OCI-LY7 (cell line): ENCODE measurements around the gene C20orf173. TPM values are rescaled to one million over a fixed set of nuclear protein-coding genes. Genes with fewer than 3 reads are reported as not detected.
"Not testable (repeated sequence)": the region's sequence is repeated elsewhere in the genome, so short reads cannot be mapped to it uniquely, and the experiment has no call there.

ENCODE experiments used
- BruUV-seq: library from RNA; stranded (reverse); fragments of 400-500 nt; replicated peaks from 2 replicates; lab custom pipeline; 2021; lab: Mats Ljungman, UMichigan
- CTCF ChIA-PET: fragments of 300-600 bp; sonication (Branson Sonifier 250); formaldehyde crosslinking; loops from one replicate; lab custom pipeline; 2022; ENCODE audit warnings: antibody characterized with exemption; ENCODE audit not compliant: unreplicated experiment; lab: Charles Lee
- POLR2A ChIA-PET: fragments of 300-600 bp; sonication (Branson Sonifier 250); formaldehyde crosslinking; loops from one replicate; lab custom pipeline; 2022; ENCODE audit warnings: antibody characterized with exemption; lab: Charles Lee
- DNase-seq: peaks from one replicate; pipeline ENCODE4 v3.0.0-alpha.2; 2015; ENCODE audit warnings: low spot score
- H2AFZ ChIP-seq: fragments of 200-600 bp; sonication (generic), shearing (Covaris generic); 2 replicates; pipeline ENCODE4 v1.6.1; 2014; ENCODE audit warnings: mild to moderate bottlenecking, antibody characterized with exemption, low read length, moderate library complexity
- H3K27ac ChIP-seq: fragments of 200-600 bp; sonication (generic); 2 replicates; pipeline ENCODE4 v1.5.1; 2014; ENCODE audit warnings: mixed run types, low read depth, mild to moderate bottlenecking, moderate library complexity, low read length, inconsistent platforms; ENCODE audit not compliant: poor library complexity, severe bottlenecking
- H3K36me3 ChIP-seq: fragments of 200-600 bp; sonication (generic); 2 replicates; pipeline ENCODE4 v1.6.1; 2014; ENCODE audit warnings: mild to moderate bottlenecking, antibody characterized with exemption, low read length, moderate library complexity, mixed read lengths; ENCODE audit not compliant: insufficient read depth
- H3K4me1 ChIP-seq: fragments of 200-600 bp; sonication (generic); 2 replicates; pipeline ENCODE4 v1.5.1; 2014; ENCODE audit warnings: mild to moderate bottlenecking, low read length; ENCODE audit not compliant: insufficient read depth, poor library complexity, severe bottlenecking
- H3K4me2 ChIP-seq: fragments of 200-600 bp; sonication (generic); 2 replicates; pipeline ENCODE4 v1.6.1; 2014; ENCODE audit warnings: mild to moderate bottlenecking, low read length
- H3K4me3 ChIP-seq: fragments of 200-600 bp; sonication (generic); 2 replicates; pipeline ENCODE4 v1.5.1; 2014; ENCODE audit warnings: mild to moderate bottlenecking, low read depth, low read length; ENCODE audit not compliant: poor library complexity, severe bottlenecking
- H3K79me2 ChIP-seq: fragments of 200-600 bp; sonication (generic); 2 replicates; pipeline ENCODE4 v1.6.1; 2016; ENCODE audit warnings: low read depth, mild to moderate bottlenecking, low read length, moderate library complexity, mixed read lengths; ENCODE audit not compliant: insufficient read depth
- H3K9me2 ChIP-seq: fragments of 200-600 bp; sonication (generic); 2 replicates; pipeline ENCODE4 v1.6.1; 2016; ENCODE audit warnings: mild to moderate bottlenecking, low read length, mixed read lengths; ENCODE audit not compliant: insufficient read depth
- H3K9me3 ChIP-seq: fragments of 200-600 bp; sonication (generic); 2 replicates; pipeline ENCODE4 v1.6.1; 2014; ENCODE audit warnings: mild to moderate bottlenecking, mixed run types, low read length, mixed read lengths
- H4K20me1 ChIP-seq: fragments of 200-600 bp; sonication (generic); 2 replicates; pipeline ENCODE4 v1.6.1; 2014; ENCODE audit warnings: mild to moderate bottlenecking, antibody characterized with exemption, low read length, moderate library complexity, mixed read lengths; ENCODE audit not compliant: insufficient read depth
- CTCF ChIP-seq: fragments of 200-600 bp; sonication (generic); conservative IDR thresholded peaks from 2 replicates; pipeline ENCODE4 v1.5.1; 2014; ENCODE audit warnings: mild to moderate bottlenecking, antibody characterized with exemption, low read length, moderate library complexity, mixed read lengths
- EZH2phosphoT487 ChIP-seq: fragments of 200-600 bp; sonication (generic); IDR thresholded peaks from 2 replicates; pipeline ENCODE4 v1.6.1; 2018; ENCODE audit warnings: low read depth, borderline replicate concordance, mild to moderate bottlenecking, mixed run types, antibody characterized with exemption, low read length, moderate library complexity, mixed read lengths
- intact Hi-C: fragments of 100-400 bp; cut with micrococcal nuclease; formaldehyde crosslinking; loops from one replicate; pipeline ENCODE4 v1.10.0; 2022; ENCODE audit not compliant: unreplicated experiment
- total RNA-seq, 2 experiments: library from RNA; depleted of rRNA in 1 of 2; stranded (reverse); fragments of >200 nt in 1 of 2; shearing (Covaris generic) in 1 of 2; gene quantifications; 2 replicates each; pipeline ENCODE4 v1.2.3, GENCODE V29; 2014 to 2022

C20orf173 gene
- total RNA-seq, 2 experiments from 2014 or later = not detected

- H3K79me2 ChIP-seq = no peaks in the 10 kb centered on the region
- intact Hi-C loops = no loop called here
- BruUV-seq = no TSS peak
- H4K20me1 ChIP-seq = no peaks in the 10 kb centered on the region
- TF ChIP-seq EZH2phosphoT487 = no peak
- no peak for TF ChIP-seq CTCF
- H3K27ac ChIP-seq = no peak overlapping the region
- no peak overlapping the region for H3K4me2 ChIP-seq
- H3K9me3 ChIP-seq = no peaks in the 10 kb centered on the region
- POLR2A ChIA-PET = interaction anchor here (0.7 kb wide), 1 partner anchor 272 kb away, joined by 3 read pairs; no protein-coding TSS in a partner anchor
- peaks cover under 1% of the 10 kb centered on the region for H3K4me1 ChIP-seq
- CTCF ChIA-PET = no interaction called here
- no peak for DNase-seq
- H3K4me3 ChIP-seq = no peak overlapping the region
- no peak overlapping the region for H2AFZ ChIP-seq
- H3K36me3 ChIP-seq = peaks cover 64% of the 10 kb centered on the region
- H3K9me2 ChIP-seq = no peaks in the 10 kb centered on the region
Observed at GRCh38 chr20:35555951-35556645, 26.6 kb upstream of the C20orf173 start.

GRCh38 chr20:35555461-35555860 is 26.0 kb upstream of the C20orf173 start:
- H3K4me1 ChIP-seq, H3K4me3 ChIP-seq, CTCF ChIA-PET, DNase-seq, H3K4me2 ChIP-seq, BruUV-seq, H3K9me2 ChIP-seq, H3K9me3 ChIP-seq, H2AFZ ChIP-seq, H3K27ac ChIP-seq, H3K79me2 ChIP-seq, H4K20me1 ChIP-seq, intact Hi-C loops: not testable (repeated sequence)
- POLR2A ChIA-PET = interaction anchor here (0.5 to 0.7 kb wide), 2 partner anchors 92 to 272 kb away, joined by 3 read pairs; no protein-coding TSS in a partner anchor
- peaks cover 69% of the 10 kb centered on the region for H3K36me3 ChIP-seq

DNA sequence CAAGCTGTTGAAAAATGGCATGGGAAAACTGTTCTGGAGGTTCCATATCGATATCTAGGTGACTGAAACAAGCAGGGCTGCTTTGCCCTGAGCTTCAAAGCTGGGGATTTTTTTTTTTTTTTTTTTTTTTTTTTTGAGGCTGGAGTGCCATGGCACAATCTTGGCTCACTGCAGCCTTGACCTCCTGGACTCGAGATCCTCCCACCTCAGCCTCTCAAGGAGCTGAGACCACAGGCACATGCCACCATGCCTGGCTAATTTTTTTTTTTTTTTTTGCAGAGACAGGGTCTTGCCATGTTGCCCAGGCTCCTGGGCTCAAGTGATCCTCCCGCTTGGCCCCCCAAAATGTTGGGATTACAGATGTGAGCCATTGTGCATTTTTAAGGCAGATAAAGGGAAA is 23.5 kb upstream of the C20orf173 start:
- no peaks in the 10 kb centered on the region for H3K9me2 ChIP-seq
- no peaks in the 10 kb centered on the region for H3K79me2 ChIP-seq
- H3K4me3 ChIP-seq = no peak overlapping the region
- no peak for TF ChIP-seq EZH2phosphoT487
- TF ChIP-seq CTCF = no peak
- no peak for DNase-seq
- no peaks in the 10 kb centered on the region for H4K20me1 ChIP-seq
- no peaks in the 10 kb centered on the region for H3K9me3 ChIP-seq
- ChIA-PET CTCF (no interaction called here), POLR2A (interaction anchor here (0.5 to 0.8 kb wide), 2 partner anchors 11 to 227 kb away, joined by 6 to 7 read pairs; partner anchors contain the start of gene ERGIC3)
- H2AFZ ChIP-seq = no peak overlapping the region
- intact Hi-C loops = no loop called here
- H3K36me3 ChIP-seq = peaks cover 86% of the 10 kb centered on the region
- H3K4me1 ChIP-seq = no peaks in the 10 kb centered on the region
- H3K4me2 ChIP-seq = no peak overlapping the region
- no peak overlapping the region for H3K27ac ChIP-seq
- BruUV-seq = no TSS peak
